ENCODE measurements around the gene KRTAP4-12.
"Not testable (repeated sequence)": the region's sequence is repeated elsewhere in the genome, so short reads cannot be mapped to it uniquely, and the experiment has no call there.

- not testable (repeated sequence) for TF ChIP-seq CTCF (IDR thresholded peaks at IDR 0.05 in 2 of 3, conservative IDR thresholded peaks at IDR 0.05 in 1 of 3; ENCODE audit: borderline replicate concordance in 1 of 3, insufficient read depth in 1 of 3, low read depth in 2 of 3, low read length in 2 of 3); TCF7L2 (IDR thresholded peaks at IDR 0.05; ENCODE audit: borderline replicate concordance, extremely low read depth, insufficient read depth, insufficient read length); EZH2phosphoT487 (IDR thresholded peaks at IDR 0.05; ENCODE audit: borderline replicate concordance); EZH2 (IDR thresholded peaks at IDR 0.05); ZFX (IDR thresholded peaks at IDR 0.05); RAD21 (IDR thresholded peaks at IDR 0.05; ENCODE audit: low read depth); CEBPB (IDR thresholded peaks at IDR 0.05; ENCODE audit: low read depth); REST (IDR thresholded peaks at IDR 0.05; ENCODE audit: low read depth); POLR2A (IDR thresholded peaks at IDR 0.05; ENCODE audit: borderline replicate concordance, extremely low read depth, insufficient read depth, insufficient read length); JUND (IDR thresholded peaks at IDR 0.05); ATF3 (IDR thresholded peaks at IDR 0.05); EGR1 (IDR thresholded peaks at IDR 0.05; ENCODE audit: low read depth)
- peak; percentile 14; the same call in 1 of the 2 replicates for TF ChIP-seq POLR2AphosphoS5 (IDR thresholded peaks at IDR 0.05; ENCODE audit: low read depth, low read length)
These were observed 39.7 kb downstream of the KRTAP4-12 start, which contains the start of gene KRTAP4-7 for GRCh38 chr17:41084100-41084856.
